Activated CD4-positive, alpha-beta T cell treated with anti-CD3 and anti-CD28 coated beads, Interleukin-2, amount 50 U/mL, for 48 hours (primary cell): Measurements from ENCODE around the gene MRPL58.
A peak's percentile ranks its signal among the peaks of the same experiment; 100 is the strongest.

Experiments
- DNase-seq, 2 experiments: peaks; one replicate each; pipeline ENCODE4 v3.0.0-alpha.2; 2020

The MRPL58 gene

DNA sequence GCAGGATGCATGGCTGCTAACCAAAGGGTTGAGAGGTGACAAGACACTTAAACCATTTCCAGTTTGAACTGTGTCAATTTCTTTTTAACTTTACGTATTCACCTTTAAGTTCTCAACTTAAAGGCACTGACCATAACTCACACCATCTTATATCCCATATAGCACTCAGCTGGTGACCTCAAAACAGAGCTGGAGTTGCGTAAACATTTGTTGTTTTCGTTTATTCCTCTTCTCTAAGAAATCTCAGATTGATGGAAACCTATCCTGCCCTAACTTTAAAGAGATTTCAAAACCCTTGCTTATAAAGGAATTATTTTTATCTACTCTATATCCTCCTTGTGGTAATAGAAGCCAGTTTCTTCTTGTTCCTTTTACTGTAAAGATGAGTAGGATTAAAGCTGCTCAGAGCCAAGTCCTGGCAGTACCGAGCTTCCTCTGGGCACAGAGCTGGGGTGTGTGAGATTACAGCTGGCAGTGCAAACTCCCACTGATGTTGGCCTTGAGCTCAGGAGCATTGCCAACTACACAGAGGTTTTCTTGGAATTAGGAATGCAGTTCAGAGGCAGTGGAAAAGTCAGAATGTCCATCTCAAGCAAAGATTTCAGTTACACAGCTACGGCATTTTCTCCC, 35.9 kb downstream of the MRPL58 start:
- DNase-seq, result no peak

DNA sequence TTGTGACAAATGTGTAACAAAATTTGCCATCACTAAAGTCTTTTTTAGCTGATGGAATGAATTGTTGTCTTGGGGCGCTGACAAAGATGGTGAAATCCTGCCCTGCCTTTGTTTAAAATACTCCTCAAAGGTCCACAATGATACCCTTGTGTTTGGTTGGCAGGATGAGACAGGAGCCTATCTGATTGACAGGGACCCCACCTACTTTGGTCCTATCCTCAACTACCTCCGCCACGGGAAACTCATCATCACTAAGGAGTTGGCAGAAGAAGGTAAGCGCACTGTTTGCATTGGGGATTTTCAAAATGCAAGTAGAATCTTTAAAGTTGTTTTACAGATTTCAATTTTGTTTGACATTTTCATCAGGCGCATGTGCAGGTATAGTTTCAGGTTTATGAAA, 36.6 kb downstream of the MRPL58 start:
- no peak for DNase-seq

DNA sequence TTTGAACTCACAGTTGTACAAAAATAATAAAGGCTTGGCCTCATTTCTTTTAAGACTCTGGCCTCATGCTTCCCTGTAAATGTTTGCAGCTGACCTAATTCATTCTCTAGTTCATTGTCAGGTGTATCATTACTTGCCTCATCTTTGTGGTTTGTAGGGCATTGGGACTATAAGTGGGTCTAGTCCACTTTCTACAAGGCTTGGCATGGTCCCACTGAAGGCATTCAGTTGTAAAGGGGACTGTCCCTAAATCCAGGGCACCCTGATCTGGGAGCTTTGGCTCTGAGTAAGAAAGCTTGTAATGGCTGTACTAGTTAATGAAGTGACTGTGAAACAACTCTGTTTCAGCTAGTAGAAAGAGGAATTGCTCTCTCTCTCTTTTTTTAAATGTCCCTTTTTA, 37.2 kb downstream of the MRPL58 start:
- no peak for DNase-seq

DNA sequence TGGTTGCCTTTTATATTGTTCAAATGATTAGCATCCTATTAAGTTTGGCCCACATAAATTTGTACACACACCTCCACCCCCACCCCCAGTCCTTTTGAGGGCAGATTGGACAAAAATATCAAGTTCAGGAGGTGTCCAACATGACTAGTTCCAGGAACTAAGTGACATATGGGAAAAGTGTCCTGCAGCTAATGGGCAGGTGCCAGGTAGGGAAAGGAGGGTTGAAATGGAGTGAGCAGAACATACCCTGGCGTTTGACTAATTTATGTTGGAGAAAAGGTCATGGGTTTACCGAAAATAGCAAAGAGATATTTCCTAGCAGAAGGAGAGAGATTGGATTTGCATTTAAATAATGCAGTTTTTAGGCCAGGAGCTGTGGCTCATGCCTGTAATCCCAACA, 39.5 kb downstream of the MRPL58 start:
- no peak for DNase-seq

- no peak for DNase-seq
These were observed 47.2 kb downstream of the MRPL58 start for GRCh38 chr17:75059369-75060345.

DNA sequence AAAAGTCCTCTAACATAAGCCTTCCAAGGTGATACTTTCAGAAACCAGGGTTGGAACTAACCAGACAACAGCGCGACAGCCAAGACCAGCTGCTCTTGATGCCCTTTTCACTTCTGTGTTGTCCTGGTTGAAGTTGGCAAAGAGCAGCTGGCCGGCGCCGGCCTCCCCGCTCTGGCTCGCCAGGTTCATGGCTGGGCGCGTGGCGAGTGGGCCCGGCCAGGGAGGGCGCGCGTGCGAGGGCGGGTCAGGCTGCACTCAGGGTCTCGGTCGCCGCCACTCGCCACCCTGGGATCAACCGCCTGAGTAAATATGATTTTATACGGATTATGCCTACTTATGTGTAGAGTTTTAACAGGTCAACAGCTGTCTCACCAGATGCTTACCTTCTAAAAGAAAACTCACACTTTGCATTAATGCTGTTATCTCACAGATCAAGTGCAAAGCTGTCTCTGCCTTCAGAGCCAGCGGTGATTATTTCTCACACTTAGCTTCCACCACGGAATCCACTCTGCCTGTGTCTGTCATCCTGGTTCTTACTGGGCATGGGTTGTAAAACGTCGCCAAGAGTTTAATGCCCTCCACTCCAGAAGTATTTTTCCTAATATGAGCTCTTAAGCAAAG, 48.1 kb downstream of the MRPL58 start:
- no peak for DNase-seq

DNA sequence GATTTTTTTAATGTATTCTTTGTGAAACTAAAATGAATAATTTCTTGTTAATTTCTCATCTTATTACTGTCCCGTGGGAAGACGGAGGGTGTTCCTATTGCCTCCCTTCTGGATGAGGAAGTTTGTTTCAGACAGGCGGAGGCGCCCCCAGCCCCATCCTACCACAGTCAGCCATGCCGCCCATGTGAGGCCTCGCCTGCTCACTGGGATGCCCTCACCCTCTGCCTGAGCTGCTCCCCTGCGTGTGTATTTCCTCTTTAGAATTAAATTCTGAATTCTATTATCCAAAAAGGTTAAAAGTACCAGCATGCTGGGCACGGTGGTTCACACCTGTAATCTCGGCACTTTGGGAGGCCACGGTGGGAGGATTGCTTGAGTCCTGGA, 48.6 kb downstream of the MRPL58 start:
- DNase-seq, result no peak

DNA sequence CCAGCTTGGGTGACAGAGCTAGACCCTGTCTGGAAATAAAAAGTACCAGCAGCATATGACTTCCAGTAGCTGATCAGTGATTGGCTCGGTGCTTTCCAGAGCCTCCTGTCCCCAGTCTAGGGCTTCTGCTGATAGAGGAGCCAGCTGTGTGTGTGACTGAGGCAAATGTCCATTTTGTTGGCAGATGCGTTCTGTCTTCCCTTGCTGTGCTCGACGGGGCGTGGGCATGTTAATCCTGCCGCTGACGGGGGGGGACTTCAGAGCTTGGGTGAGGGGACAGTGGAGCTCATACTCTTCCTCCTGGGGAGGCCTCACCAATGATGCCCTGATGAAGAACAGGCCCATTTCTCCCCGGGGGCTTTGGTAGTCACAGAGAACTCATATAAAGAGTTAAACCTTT, 49.1 kb downstream of the MRPL58 start:
- no peak for DNase-seq

DNA sequence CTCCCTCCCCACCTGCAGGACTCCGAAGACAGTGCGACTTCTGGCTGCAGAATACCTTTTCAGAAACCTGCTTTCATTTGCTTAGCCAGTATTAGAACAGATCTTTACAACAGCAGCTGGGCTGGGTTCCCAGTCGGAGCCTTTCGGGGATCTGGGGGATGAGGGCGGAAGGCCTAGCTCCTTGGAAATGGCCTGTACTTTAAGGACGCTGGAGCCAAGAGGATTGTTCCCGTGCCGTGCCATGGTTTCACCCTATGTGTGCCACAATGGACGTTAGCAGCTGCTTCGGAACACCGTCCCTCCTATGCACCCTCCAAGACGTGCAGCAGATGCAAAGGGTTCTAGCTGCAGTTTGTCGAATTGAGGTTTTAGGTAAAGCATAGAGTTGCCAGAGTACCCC, 50.7 kb downstream of the MRPL58 start:
- no peak for DNase-seq

GRCh38 chr17:75063626-75064025, 51.2 kb downstream of the MRPL58 start:
- no peak for DNase-seq

- DNase-seq, result no peak
These were observed 51.6 kb downstream of the MRPL58 start for GRCh38 chr17:75064040-75064439.

- no peak for DNase-seq
These were observed 52.0 kb downstream of the MRPL58 start for GRCh38 chr17:75064460-75064859.

DNA sequence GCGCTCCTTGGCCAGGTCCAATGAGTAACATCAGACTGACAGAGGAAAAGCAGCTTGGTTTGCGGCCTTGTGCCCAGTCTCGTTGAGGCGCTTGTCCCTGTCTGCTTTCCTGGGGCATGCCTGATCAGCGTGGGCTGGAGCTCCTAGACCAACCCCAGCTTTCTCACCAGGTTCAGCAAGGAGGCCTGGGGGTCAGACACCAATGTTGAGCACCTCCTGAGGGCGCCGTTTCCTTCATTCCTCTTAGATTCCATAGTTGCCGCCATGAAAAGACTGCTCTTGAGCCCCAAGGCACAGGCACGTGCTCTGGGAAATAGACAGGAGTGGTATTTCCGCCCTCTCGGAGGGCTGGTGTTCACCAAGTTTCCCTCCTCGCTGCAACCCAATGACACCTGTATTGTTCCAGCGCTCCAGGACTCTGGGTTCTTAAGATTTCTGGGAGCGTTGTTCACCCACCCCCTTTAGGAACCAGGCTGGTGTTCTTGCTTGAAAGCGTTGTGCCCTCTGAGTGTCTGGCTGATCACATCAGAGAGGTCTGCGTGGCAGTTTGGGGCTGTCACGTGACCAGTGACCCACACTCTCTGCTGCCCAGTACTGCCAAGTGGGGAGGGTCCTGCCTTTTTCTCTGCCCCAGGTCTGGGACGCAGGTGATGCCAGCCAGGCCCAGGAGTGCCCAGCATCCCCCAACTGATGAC, 52.5 kb downstream of the MRPL58 start:
- DNase-seq, result no peak

GRCh38 chr17:75065562-75066151, 53.2 kb downstream of the MRPL58 start:
- peak in 1 of 2 experiments; percentile 48 for DNase-seq

- peak in 1 of 2 experiments; percentile 50 for DNase-seq
These were observed 55.4 kb downstream of the MRPL58 start for GRCh38 chr17:75067856-75068255.

- no peak for DNase-seq
These were observed 56.3 kb downstream of the MRPL58 start for GRCh38 chr17:75068750-75069149.

GRCh38 chr17:75069783-75070182, 57.3 kb downstream of the MRPL58 start:
- no peak for DNase-seq
